GM19468 (cell line): Measurements from ENCODE around the gene CST5.
"Not testable (repeated sequence)": the region's sequence is repeated elsewhere in the genome, so short reads cannot be mapped to it uniquely, and the experiment has no call there.

Experiments
- ATAC-seq: cut with Tn5 transposase; IDR thresholded peaks from one replicate; pipeline ENCODE4 v1.9.1; 2021; ENCODE audit warnings: mild to moderate bottlenecking, moderate library complexity, moderate number of reproducible peaks; ENCODE audit not compliant: unreplicated experiment; ENCODE audit errors: extremely low read depth

The CST5 gene

GRCh38 chr20:23857962-23858595 is 21.5 kb downstream of the CST5 start:
- ATAC-seq: no peak

GRCh38 chr20:23856736-23857135 is 22.8 kb downstream of the CST5 start:
- ATAC-seq: no peak

GRCh38 chr20:23856226-23856625 is 23.3 kb downstream of the CST5 start:
- no peak for ATAC-seq

GRCh38 chr20:23841693-23842092 is 37.9 kb downstream of the CST5 start:
- ATAC-seq: no peak

- no peak for ATAC-seq
Observed at GRCh38 chr20:23835716-23836115, 43.8 kb downstream of the CST5 start.

GRCh38 chr20:23832775-23833513 is 46.6 kb downstream of the CST5 start:
- ATAC-seq: no peak

- ATAC-seq: not testable (repeated sequence)
Observed at GRCh38 chr20:23831961-23832360, 47.6 kb downstream of the CST5 start.

GRCh38 chr20:23826541-23827021 is 53.0 kb downstream of the CST5 start, which contains the start of gene CST2:
TSS of gene CST2 (minus strand) at chr20:23826729. CDS start at chr20:23826660, 69 bp downstream.
- ATAC-seq: no peak
